GM19193 (cell line): ENCODE results near the gene SNX30.
A peak's percentile ranks its signal among the peaks of the same experiment; 100 is the strongest.

Experiments
- POLR2A ChIP-seq: IDR thresholded peaks from 4 replicates; pipeline ENCODE4 v1.6.1; 2011; ENCODE audit not compliant: insufficient read depth, insufficient read length; ENCODE audit errors: extremely low read depth

The SNX30 gene

GRCh38 chr9:112750016-112750763 is at the start of gene SNX30:
SNX30 (plus strand) TSS chr9:112750760; CDS start chr9:112751002, 242 bp downstream.
- TF ChIP-seq POLR2A = peak; percentile 71

- TF ChIP-seq POLR2A = no peak
These were observed 47.3 kb upstream of the SNX30 start for GRCh38 chr9:112703304-112703703.

- no peak for TF ChIP-seq POLR2A
These were observed 44.7 kb upstream of the SNX30 start for GRCh38 chr9:112705768-112706427.

GRCh38 chr9:112711050-112711689 is 39.4 kb upstream of the SNX30 start:
- TF ChIP-seq POLR2A = no peak

- TF ChIP-seq POLR2A = no peak
These were observed 37.9 kb upstream of the SNX30 start for GRCh38 chr9:112712678-112713077.

- peak; percentile 76 for TF ChIP-seq POLR2A
These were observed 32.8 kb upstream of the SNX30 start, which contains the start of gene INIP for GRCh38 chr9:112717661-112718331. INIP (minus strand) TSS chr9:112718117; CDS start chr9:112716485, 1,632 bp downstream.

- TF ChIP-seq POLR2A = no peak
These were observed 31.3 kb upstream of the SNX30 start for GRCh38 chr9:112719241-112719691.

GRCh38 chr9:112719696-112720095 is 30.9 kb upstream of the SNX30 start:
- TF ChIP-seq POLR2A = no peak

GRCh38 chr9:112720113-112720780 is 30.3 kb upstream of the SNX30 start:
- no peak for TF ChIP-seq POLR2A

GRCh38 chr9:112725961-112726360 is 24.6 kb upstream of the SNX30 start:
- no peak for TF ChIP-seq POLR2A

GRCh38 chr9:112726428-112726827 is 24.1 kb upstream of the SNX30 start:
- no peak for TF ChIP-seq POLR2A

- TF ChIP-seq POLR2A = no peak
These were observed 22.2 kb upstream of the SNX30 start for GRCh38 chr9:112728401-112728800.

GRCh38 chr9:112731971-112732370 is 18.6 kb upstream of the SNX30 start:
- no peak for TF ChIP-seq POLR2A

GRCh38 chr9:112734892-112735291 is 15.7 kb upstream of the SNX30 start:
- TF ChIP-seq POLR2A = no peak

- no peak for TF ChIP-seq POLR2A
These were observed 7.2 kb upstream of the SNX30 start for GRCh38 chr9:112743216-112743836.

GRCh38 chr9:112744177-112744576 is 6.4 kb upstream of the SNX30 start:
- TF ChIP-seq POLR2A = no peak
